OCI-LY1 (cell line): ENCODE results near the gene CS.

Experiments used
- H2AFZ ChIP-seq: fragments of 200-600 bp; sonication (generic), shearing (Covaris generic); 2 replicates; pipeline ENCODE4 v1.6.0; 2014; ENCODE audit warnings: antibody characterized with exemption, mild to moderate bottlenecking, low read length
- H3F3A ChIP-seq: fragments of 200-600 bp; sonication (generic), shearing (Covaris generic); 2 replicates; pipeline ENCODE4 v1.6.0; 2014; ENCODE audit warnings: mild to moderate bottlenecking, antibody characterized with exemption, low read length, moderate library complexity; ENCODE audit not compliant: insufficient read depth
- H3K27ac ChIP-seq: fragments of 200-600 bp; sonication (generic); 2 replicates; pipeline ENCODE4 v1.5.1; 2014; ENCODE audit warnings: low read length, mixed run types, mild to moderate bottlenecking, low read depth; ENCODE audit not compliant: poor library complexity, severe bottlenecking
- H3K27me3 ChIP-seq: fragments of 200-600 bp; sonication (generic); 2 replicates; pipeline ENCODE4 v1.6.0; 2014; ENCODE audit warnings: antibody characterized with exemption, mild to moderate bottlenecking, low read length, moderate library complexity; ENCODE audit not compliant: insufficient read depth
- H3K36me3 ChIP-seq: fragments of 200-600 bp; sonication (generic); 2 replicates; pipeline ENCODE4 v1.6.1; 2014; ENCODE audit warnings: mild to moderate bottlenecking, antibody characterized with exemption, low read length, moderate library complexity, mixed read lengths; ENCODE audit not compliant: insufficient read depth
- H3K4me1 ChIP-seq: fragments of 200-600 bp; sonication (generic); 2 replicates; pipeline ENCODE4 v1.5.1; 2014; ENCODE audit warnings: mild to moderate bottlenecking, low read length, moderate library complexity; ENCODE audit not compliant: insufficient read depth, severe bottlenecking
- H3K4me2 ChIP-seq: fragments of 200-600 bp; sonication (generic), shearing (Covaris generic); 2 replicates; pipeline ENCODE4 v1.6.1; 2014; ENCODE audit warnings: low read length
- H3K4me3 ChIP-seq: fragments of 200-600 bp; sonication (generic); 2 replicates; pipeline ENCODE4 v1.5.1; 2014; ENCODE audit warnings: low read length, low read depth, mild to moderate bottlenecking, mixed read lengths; ENCODE audit not compliant: poor library complexity, severe bottlenecking
- H3K79me2 ChIP-seq: fragments of 200-600 bp; shearing (Covaris generic); 2 replicates; pipeline ENCODE4 v1.6.1; 2016; ENCODE audit warnings: mixed run types, low read length, mixed read lengths; ENCODE audit not compliant: insufficient read depth
- H3K9ac ChIP-seq: fragments of 200-600 bp; sonication (generic), shearing (Covaris generic); 2 replicates; pipeline ENCODE4 v1.6.1; 2014; ENCODE audit warnings: mild to moderate bottlenecking, low read length, mixed read lengths
- H3K9me2 ChIP-seq: fragments of 200-600 bp; sonication (generic), shearing (Covaris generic); 2 replicates; pipeline ENCODE4 v1.6.1; 2014; ENCODE audit warnings: low read depth, mild to moderate bottlenecking, low read length, mixed read lengths
- H3K9me3 ChIP-seq: fragments of 200-600 bp; shearing (Covaris generic); 2 replicates; pipeline ENCODE4 v1.6.1; 2014; ENCODE audit warnings: low read length, mixed read lengths
- H4K20me1 ChIP-seq: fragments of 200-600 bp; sonication (generic), shearing (Covaris generic); 2 replicates; pipeline ENCODE4 v1.6.0; 2016; ENCODE audit warnings: mild to moderate bottlenecking, low read length; ENCODE audit not compliant: insufficient read depth
- CTCF ChIP-seq: fragments of 200-600 bp; sonication (generic), shearing (Covaris generic); IDR thresholded peaks from 2 replicates; pipeline ENCODE4 v1.5.1; 2017; ENCODE audit warnings: mild to moderate bottlenecking, antibody characterized with exemption, low read length, moderate library complexity, mixed read lengths
- EZH2 ChIP-seq: fragments of 200-600 bp; sonication (generic), shearing (Covaris generic); IDR thresholded peaks from 2 replicates; pipeline ENCODE4 v1.8.0; 2017; ENCODE audit warnings: borderline replicate concordance, mixed run types, mild to moderate bottlenecking, antibody characterized with exemption, low read length, moderate library complexity, mixed read lengths

CS gene

GRCh38 chr12:56258820-56259183 lies 41.3 kb downstream of the CS start:
- Histone ChIP-seq H4K20me1 (no peaks in the 10 kb centered on the region), H3F3A (no peaks in the 10 kb centered on the region), H3K36me3 (peaks cover 26% of the 10 kb centered on the region), H3K4me3 (peak overlapping the region; percentile 88), H3K27me3 (no peaks in the 10 kb centered on the region), H3K79me2 (no peaks in the 10 kb centered on the region), H3K4me2 (peak overlapping the region; percentile 99), H3K9me3 (no peaks in the 10 kb centered on the region), H3K4me1 (peaks cover 23% of the 10 kb centered on the region), H2AFZ (peak overlapping the region; percentile 100), H3K27ac (no peak overlapping the region), H3K9me2 (no peaks in the 10 kb centered on the region), H3K9ac (peak overlapping the region; percentile 89)
- no peak for TF ChIP-seq EZH2
- no peak for TF ChIP-seq CTCF

- Histone ChIP-seq H3F3A (no peaks in the 10 kb centered on the region), H2AFZ (peak within 1 kb of the TSS; percentile 100), H3K9ac (peak within 1 kb of the TSS; percentile 89), H3K4me1 (peaks cover 23% of the 10 kb centered on the region), H3K27me3 (no peaks in the 10 kb centered on the region), H3K4me3 (peak within 1 kb of the TSS; percentile 88), H3K4me2 (peak within 1 kb of the TSS; percentile 99), H3K9me3 (no peaks in the 10 kb centered on the region), H3K9me2 (no peaks in the 10 kb centered on the region), H3K79me2 (no peaks in the 10 kb centered on the region), H3K36me3 (peaks cover 31% of the 10 kb centered on the region), H3K27ac (no peak within 1 kb of the TSS), H4K20me1 (no peaks in the 10 kb centered on the region)
- peak; percentile 56 for TF ChIP-seq CTCF
- TF ChIP-seq EZH2: no peak
These were observed 41.9 kb downstream of the CS start, which contains the start of gene ANKRD52 for GRCh38 chr12:56258068-56258819. Gene ANKRD52, minus strand, starts transcription at chr12:56258384. Its CDS starts 115 bp downstream, at chr12:56258269.

GRCh38 chr12:56257491-56258067 lies 42.6 kb downstream of the CS start:
- Histone ChIP-seq H3K4me1 (peaks cover 23% of the 10 kb centered on the region), H3K9ac (peak overlapping the region; percentile 89), H3K4me2 (peak overlapping the region; percentile 99), H2AFZ (no peak overlapping the region), H3K9me2 (no peaks in the 10 kb centered on the region), H3K4me3 (peak overlapping the region; percentile 88), H4K20me1 (no peaks in the 10 kb centered on the region), H3K27me3 (no peaks in the 10 kb centered on the region), H3K36me3 (peaks cover 38% of the 10 kb centered on the region), H3F3A (no peaks in the 10 kb centered on the region), H3K79me2 (no peaks in the 10 kb centered on the region), H3K27ac (no peak overlapping the region), H3K9me3 (no peaks in the 10 kb centered on the region)
- no peak for TF ChIP-seq EZH2
- no peak for TF ChIP-seq CTCF
